ENCODE results near the gene TMEM135. TPM values are rescaled to one million over a fixed set of nuclear protein-coding genes. Genes with fewer than 3 reads are reported as not detected.

The TMEM135 gene
- total RNA-seq, 1 donor from 2014 or later = 46.4 TPM

- no peak overlapping the region for H3K4me3 ChIP-seq
- H3F3A ChIP-seq (ENCODE audit: low read depth) = peaks cover 8% of the 10 kb centered on the region
- H2AFZ ChIP-seq (replicated peaks) = no peak overlapping the region
- H3K36me3 ChIP-seq = no peaks in the 10 kb centered on the region
- peaks cover 22% of the 10 kb centered on the region for H3K9me3 Mint-ChIP-seq
- peaks cover 15% of the 10 kb centered on the region for H3K4me1 Mint-ChIP-seq
- peak; percentile 57 for DNase-seq (ENCODE audit: low spot score)
- H3K9me3 ChIP-seq (ENCODE audit: low read depth) = peaks cover 5% of the 10 kb centered on the region
- H3K27ac Mint-ChIP-seq = no peak overlapping the region
- H3K4me3 Mint-ChIP-seq = no peak overlapping the region
- H3K27me3 ChIP-seq = no peaks in the 10 kb centered on the region
- TF ChIP-seq EZH2phosphoT487 (IDR thresholded peaks at IDR 0.05) = no peak
- TF ChIP-seq, protein P1, sequence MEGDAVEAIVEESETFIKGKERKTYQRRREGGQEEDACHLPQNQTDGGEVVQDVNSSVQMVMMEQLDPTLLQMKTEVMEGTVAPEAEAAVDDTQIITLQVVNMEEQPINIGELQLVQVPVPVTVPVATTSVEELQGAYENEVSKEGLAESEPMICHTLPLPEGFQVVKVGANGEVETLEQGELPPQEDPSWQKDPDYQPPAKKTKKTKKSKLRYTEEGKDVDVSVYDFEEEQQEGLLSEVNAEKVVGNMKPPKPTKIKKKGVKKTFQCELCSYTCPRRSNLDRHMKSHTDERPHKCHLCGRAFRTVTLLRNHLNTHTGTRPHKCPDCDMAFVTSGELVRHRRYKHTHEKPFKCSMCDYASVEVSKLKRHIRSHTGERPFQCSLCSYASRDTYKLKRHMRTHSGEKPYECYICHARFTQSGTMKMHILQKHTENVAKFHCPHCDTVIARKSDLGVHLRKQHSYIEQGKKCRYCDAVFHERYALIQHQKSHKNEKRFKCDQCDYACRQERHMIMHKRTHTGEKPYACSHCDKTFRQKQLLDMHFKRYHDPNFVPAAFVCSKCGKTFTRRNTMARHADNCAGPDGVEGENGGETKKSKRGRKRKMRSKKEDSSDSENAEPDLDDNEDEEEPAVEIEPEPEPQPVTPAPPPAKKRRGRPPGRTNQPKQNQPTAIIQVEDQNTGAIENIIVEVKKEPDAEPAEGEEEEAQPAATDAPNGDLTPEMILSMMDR (IDR thresholded peaks at IDR 0.05) = no peak
- peak overlapping the region; percentile 14 for H3K4me2 ChIP-seq
- no peaks in the 10 kb centered on the region for H4K20me1 ChIP-seq (ENCODE audit: low read depth)
- no peak overlapping the region for H3K9ac ChIP-seq
- peaks cover 6% of the 10 kb centered on the region for H3K27me3 Mint-ChIP-seq (ENCODE audit: insufficient read depth, low read depth)
- peak overlapping the region; percentile 38 for H3K27ac ChIP-seq
- no peaks in the 10 kb centered on the region for H3K79me2 ChIP-seq (ENCODE audit: low read depth)
- H3K36me3 Mint-ChIP-seq = no peaks in the 10 kb centered on the region
- peaks cover 26% of the 10 kb centered on the region for H3K4me1 ChIP-seq
These were observed 17.4 kb upstream of the TMEM135 start for GRCh38 chr11:87020336-87020735.

GRCh38 chr11:87020764-87021365, 16.9 kb upstream of the TMEM135 start:
- H3K4me1 ChIP-seq = peaks cover 26% of the 10 kb centered on the region
- Mint-ChIP-seq H3K4me1 (peaks cover 15% of the 10 kb centered on the region), H3K27ac (no peak overlapping the region), H3K36me3 (no peaks in the 10 kb centered on the region), H3K4me3 (no peak overlapping the region), H3K27me3 (ENCODE audit: insufficient read depth, low read depth) (peaks cover 2% of the 10 kb centered on the region), H3K9me3 (peaks cover 25% of the 10 kb centered on the region)
- TF ChIP-seq, protein P1 (IDR thresholded peaks at IDR 0.05) = no peak
- TF ChIP-seq EZH2 (IDR thresholded peaks at IDR 0.05) (no peak), EZH2phosphoT487 (IDR thresholded peaks at IDR 0.05) (no peak)
- no peaks in the 10 kb centered on the region for H3K36me3 ChIP-seq
- no peak overlapping the region for H3K9ac ChIP-seq
- H4K20me1 ChIP-seq (ENCODE audit: low read depth) = no peaks in the 10 kb centered on the region
- H3F3A ChIP-seq (ENCODE audit: low read depth) = peaks cover 8% of the 10 kb centered on the region
- no peak overlapping the region for H2AFZ ChIP-seq (replicated peaks)
- peak overlapping the region; percentile 38 for H3K27ac ChIP-seq
- H3K4me3 ChIP-seq = no peak overlapping the region
- peak overlapping the region; percentile 14 for H3K4me2 ChIP-seq
- H3K27me3 ChIP-seq = no peaks in the 10 kb centered on the region
- DNase-seq (ENCODE audit: low spot score) = no peak
- no peaks in the 10 kb centered on the region for H3K79me2 ChIP-seq (ENCODE audit: low read depth)
- H3K9me3 ChIP-seq (ENCODE audit: low read depth) = peaks cover 5% of the 10 kb centered on the region

DNA sequence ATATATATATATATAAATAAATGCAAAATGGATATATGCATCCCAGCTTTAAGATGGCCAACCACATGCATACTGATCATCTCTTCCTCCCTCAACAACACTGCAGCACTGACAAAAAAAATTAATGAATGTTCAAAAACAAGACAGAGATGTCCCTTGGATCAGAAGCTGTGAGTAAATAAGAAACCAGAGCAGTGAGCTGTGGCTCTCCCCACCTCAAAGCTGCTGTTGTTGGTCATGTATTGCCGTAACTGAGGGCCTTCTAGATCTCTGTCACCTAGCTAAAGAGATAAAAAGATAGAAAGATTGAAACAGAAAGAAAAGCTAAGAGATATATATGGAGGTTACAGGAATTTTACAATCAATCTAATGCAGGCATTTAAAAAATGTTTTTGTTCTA, 15.5 kb upstream of the TMEM135 start:
- no peak overlapping the region for H3K9ac ChIP-seq
- TF ChIP-seq, protein P1 (IDR thresholded peaks at IDR 0.05) = no peak
- no peak for TF ChIP-seq EZH2 (IDR thresholded peaks at IDR 0.05)
- TF ChIP-seq EZH2phosphoT487 (IDR thresholded peaks at IDR 0.05) = no peak
- H3K4me2 ChIP-seq = no peak overlapping the region
- Mint-ChIP-seq H3K4me1 (peaks cover 15% of the 10 kb centered on the region), H3K27ac (no peak overlapping the region), H3K9me3 (peaks cover 29% of the 10 kb centered on the region), H3K4me3 (no peak overlapping the region), H3K27me3 (ENCODE audit: insufficient read depth, low read depth) (peaks cover 2% of the 10 kb centered on the region), H3K36me3 (no peaks in the 10 kb centered on the region)
- H3K27ac ChIP-seq = no peak overlapping the region
- peaks cover 8% of the 10 kb centered on the region for H3F3A ChIP-seq (ENCODE audit: low read depth)
- no peaks in the 10 kb centered on the region for H3K36me3 ChIP-seq
- no peaks in the 10 kb centered on the region for H4K20me1 ChIP-seq (ENCODE audit: low read depth)
- H3K4me3 ChIP-seq = no peak overlapping the region
- no peaks in the 10 kb centered on the region for H3K79me2 ChIP-seq (ENCODE audit: low read depth)
- no peaks in the 10 kb centered on the region for H3K27me3 ChIP-seq
- DNase-seq (ENCODE audit: low spot score) = no peak
- no peak overlapping the region for H2AFZ ChIP-seq (replicated peaks)
- peaks cover 26% of the 10 kb centered on the region for H3K4me1 ChIP-seq
- H3K9me3 ChIP-seq (ENCODE audit: low read depth) = peaks cover 5% of the 10 kb centered on the region

Data from neural progenitor cell (in vitro differentiated cells).